MCF 10A (cell line): Measurements from ENCODE around the gene ST3GAL4. TPM values are rescaled to one million over a fixed set of nuclear protein-coding genes. Genes with fewer than 3 reads are reported as not detected.

Experiments used
- BruUV-seq: library from RNA; stranded (reverse); fragments of 400-500 nt; replicated peaks from 2 replicates; lab custom pipeline; 2021; lab: Mats Ljungman, UMichigan
- CTCF ChIA-PET: fragments of 300-600 bp; sonication (Branson Sonifier 250); formaldehyde crosslinking; extraction: SDS; loops from one replicate; lab custom pipeline; 2021; ENCODE audit warnings: antibody characterized with exemption, inconsistent platforms; lab: Yijun Ruan, JAX
- POLR2A ChIA-PET: fragments of 300-600, 350-650 bp; sonication (Branson Sonifier 250); formaldehyde crosslinking; extraction: SDS; loops from one replicate; lab custom pipeline; 2020; ENCODE audit warnings: antibody characterized with exemption, inconsistent platforms; lab: Yijun Ruan, JAX
- DNase-seq: peaks from one replicate; pipeline ENCODE4 v3.0.0-alpha.2; 2018; ENCODE audit not compliant: unreplicated experiment
- H3K27ac Mint-ChIP-seq: one replicate; pipeline ENCODE4 v1.8.0; 2022; ENCODE audit warnings: mild to moderate bottlenecking, low read depth, mixed read lengths; ENCODE audit not compliant: unreplicated experiment
- H3K27me3 Mint-ChIP-seq: one replicate; pipeline ENCODE4 v1.8.0; 2022; ENCODE audit warnings: mixed read lengths; ENCODE audit not compliant: insufficient read depth, unreplicated experiment
- H3K36me3 Mint-ChIP-seq: one replicate; pipeline ENCODE4 v1.8.0; 2022; ENCODE audit warnings: mild to moderate bottlenecking, moderate library complexity, mixed read lengths; ENCODE audit not compliant: insufficient read depth, unreplicated experiment
- H3K4me1 Mint-ChIP-seq: one replicate; pipeline ENCODE4 v1.8.0; 2022; ENCODE audit warnings: mixed read lengths; ENCODE audit not compliant: insufficient read depth, unreplicated experiment
- H3K4me3 Mint-ChIP-seq: one replicate; pipeline ENCODE4 v1.8.0; 2022; ENCODE audit warnings: mild to moderate bottlenecking, moderate library complexity, mixed read lengths; ENCODE audit not compliant: unreplicated experiment
- H3K9me3 Mint-ChIP-seq: one replicate; pipeline ENCODE4 v1.8.0; 2022; ENCODE audit warnings: mixed read lengths; ENCODE audit not compliant: unreplicated experiment
- CTCF ChIP-seq: fragments of 200-600 bp; IDR thresholded peaks from one replicate; pipeline ENCODE4 v1.8.0; 2022; ENCODE audit warnings: antibody characterized with exemption, mild to moderate bottlenecking; ENCODE audit not compliant: unreplicated experiment
- intact Hi-C: fragments of 100-400 bp; cut with micrococcal nuclease; formaldehyde crosslinking; loops from 2 replicates; pipeline ENCODE4 v1.14.1; 2022
- total RNA-seq: library from RNA; stranded (reverse); gene quantifications from 2 replicates; pipeline ENCODE4 v1.2.3, GENCODE V29; 2022

ST3GAL4 gene
- total RNA-seq, 1 experiment from 2014 or later: 15.3 TPM

- TF ChIP-seq CTCF: no peak
- peak; percentile 72 for DNase-seq
- H3K27ac Mint-ChIP-seq: peak overlapping the region; percentile 21
- BruUV-seq: no TSS peak
- CTCF ChIA-PET: interaction anchor here (1.2 to 1.5 kb wide), 3 partner anchors 22 to 148 kb away, joined by 3 to 4 read pairs (median 3); no protein-coding TSS in a partner anchor
- no peaks in the 10 kb centered on the region for H3K9me3 Mint-ChIP-seq
- no peaks in the 10 kb centered on the region for H3K27me3 Mint-ChIP-seq
- peaks cover 21% of the 10 kb centered on the region for H3K4me1 Mint-ChIP-seq
- intact Hi-C loops: loop anchor here (2.0 kb wide), 1 partner anchor 20 kb away; no protein-coding TSS in a partner anchor
- POLR2A ChIA-PET: interaction anchor here (0.7 kb wide), 1 partner anchor 977 kb away, joined by 3 read pairs; no protein-coding TSS in a partner anchor
- peaks cover 13% of the 10 kb centered on the region for H3K36me3 Mint-ChIP-seq
- H3K4me3 Mint-ChIP-seq: no peak overlapping the region
Observed at GRCh38 chr11:126333142-126333541, 22.3 kb upstream of the ST3GAL4 start.

- no peak overlapping the region for H3K27ac Mint-ChIP-seq
- no peak for TF ChIP-seq CTCF
- intact Hi-C loops: no loop called here
- BruUV-seq: no TSS peak
- H3K27me3 Mint-ChIP-seq: no peaks in the 10 kb centered on the region
- peaks cover 21% of the 10 kb centered on the region for H3K4me1 Mint-ChIP-seq
- H3K9me3 Mint-ChIP-seq: no peaks in the 10 kb centered on the region
- CTCF ChIA-PET: interaction anchor here (0.6 to 0.9 kb wide), 2 partner anchors 24 to 146 kb away, joined by 3 to 5 read pairs; no protein-coding TSS in a partner anchor
- no peak overlapping the region for H3K4me3 Mint-ChIP-seq
- POLR2A ChIA-PET: interaction anchor here (0.7 kb wide), 1 partner anchor 64 kb away, joined by 3 read pairs; no protein-coding TSS in a partner anchor
- peaks cover 13% of the 10 kb centered on the region for H3K36me3 Mint-ChIP-seq
- DNase-seq: no peak
Observed at GRCh38 chr11:126334659-126335462, 20.6 kb upstream of the ST3GAL4 start.

- Mint-ChIP-seq H3K36me3 (peaks cover 13% of the 10 kb centered on the region), H3K27ac (no peak overlapping the region), H3K4me3 (no peak overlapping the region), H3K27me3 (no peaks in the 10 kb centered on the region), H3K9me3 (no peaks in the 10 kb centered on the region), H3K4me1 (peaks cover 23% of the 10 kb centered on the region)
- no peak for DNase-seq
- TF ChIP-seq CTCF: no peak
- ChIA-PET POLR2A (no interaction called here), CTCF (interaction anchor here (0.6 to 0.9 kb wide), 3 partner anchors 25 to 146 kb away, joined by 3 to 7 read pairs (median 5); no protein-coding TSS in a partner anchor)
- BruUV-seq: no TSS peak
- intact Hi-C loops: no loop called here
Observed at GRCh38 chr11:126335463-126335760, 20.1 kb upstream of the ST3GAL4 start.

GRCh38 chr11:126336138-126336541 is 19.3 kb upstream of the ST3GAL4 start:
- TF ChIP-seq CTCF: no peak
- CTCF ChIA-PET: interaction anchor here (0.7 to 3.6 kb wide), 2 partner anchors 25 to 28 kb away, joined by 7 to 16 read pairs; no protein-coding TSS in a partner anchor
- BruUV-seq: no TSS peak

More at GRCh38 chr11:126336138-126336541, 19.3 kb upstream of the ST3GAL4 start:
- H3K4me1 Mint-ChIP-seq: peaks cover 30% of the 10 kb centered on the region
- no peaks in the 10 kb centered on the region for H3K27me3 Mint-ChIP-seq
- H3K36me3 Mint-ChIP-seq: peaks cover 18% of the 10 kb centered on the region
- POLR2A ChIA-PET: no interaction called here
- no peak for DNase-seq
- intact Hi-C loops: no loop called here
- H3K9me3 Mint-ChIP-seq: no peaks in the 10 kb centered on the region
- no peak overlapping the region for H3K27ac Mint-ChIP-seq
- no peak overlapping the region for H3K4me3 Mint-ChIP-seq
